Vagina (tissue), 2 donors: ENCODE measurements around the gene KRTAP4-6. TPM values are rescaled to one million over a fixed set of nuclear protein-coding genes. Genes with fewer than 3 reads are reported as not detected.
"Not testable (repeated sequence)": the region's sequence is repeated elsewhere in the genome, so short reads cannot be mapped to it uniquely, and the experiment has no call there.

Experiments
- DNase-seq, 2 donors: peaks; one replicate each; pipeline ENCODE4 v3.0.0-alpha.2; 2017; ENCODE audit errors: extremely low spot score in 2 of 2
- H3K27ac ChIP-seq: fragments of 200-600 bp; sonication (generic); one replicate; pipeline ENCODE4 v1.5.1; 2019
- H3K27me3 ChIP-seq: fragments of 200-600 bp; sonication (generic); one replicate; pipeline ENCODE4 v1.5.1; 2019
- H3K36me3 ChIP-seq, 2 donors: fragments of 200-600 bp; sonication (generic); one replicate each; pipeline ENCODE4 v1.5.1; 2017 to 2019
- H3K4me1 ChIP-seq: fragments of 200-600 bp; sonication (generic); one replicate; pipeline ENCODE4 v1.5.1; 2019
- H3K4me3 ChIP-seq, 2 donors: fragments of 200-600 bp; sonication (generic); 1 replicate in 1 of 2; 2 replicates in 1 of 2; pipeline ENCODE4 v1.5.1; 2016 to 2019
- H3K9me3 ChIP-seq: fragments of 200-600 bp; sonication (generic); one replicate; pipeline ENCODE4 v1.5.1; 2019
- CTCF ChIP-seq, 3 experiments: fragments of 450-650 bp in 2 of 3; fragments of 200-600 bp in 1 of 3; sonication (generic) in 1 of 3; IDR thresholded peaks; one replicate each; pipeline ENCODE4 v1.5.1; 2017 to 2019; ENCODE audit warnings: antibody characterized with exemption in 3 of 3, mild to moderate bottlenecking in 2 of 3, moderate library complexity in 2 of 3
- POLR2A ChIP-seq, 2 donors: fragments of 450-650 bp; IDR thresholded peaks; one replicate each; pipeline ENCODE4 v1.6.1; 2017; ENCODE audit warnings: antibody characterized with exemption in 2 of 2, mild to moderate bottlenecking in 2 of 2, moderate library complexity in 2 of 2
- POLR2AphosphoS5 ChIP-seq, 2 donors: sonication (generic); formaldehyde crosslinking; IDR thresholded peaks; one replicate each; pipeline ENCODE4 v1.9.0; 2017; ENCODE audit warnings: antibody characterized with exemption in 2 of 2, mild to moderate bottlenecking in 2 of 2, low read depth in 1 of 2; ENCODE audit not compliant: insufficient read depth in 1 of 2
- intact Hi-C: fragments of 100-400 bp; cut with DNase I; formaldehyde crosslinking; loops from one replicate; pipeline ENCODE4 v1.15.1; 2023
- total RNA-seq: library from RNA; depleted of rRNA; stranded (reverse); fragments of >200 nt; gene quantifications from one replicate; pipeline ENCODE4 v1.2.3, GENCODE V29; 2016

The KRTAP4-6 gene
- total RNA-seq, 1 donor from 2014 or later: not detected

- no peaks in the 10 kb centered on the region for H3K27me3 ChIP-seq
- H3K36me3 ChIP-seq: no peaks in the 10 kb centered on the region
- H3K4me3 ChIP-seq: no peak overlapping the region
- H3K27ac ChIP-seq: no peak overlapping the region
- TF ChIP-seq POLR2A (IDR thresholded peaks at IDR 0.05) (no peak), CTCF (IDR thresholded peaks at IDR 0.05) (no peak), POLR2AphosphoS5 (IDR thresholded peaks at IDR 0.05; ENCODE audit: insufficient read depth in 1 of 2, low read depth in 1 of 2) (no peak)
- H3K9me3 ChIP-seq: no peaks in the 10 kb centered on the region
- intact Hi-C loops: no loop called here
- DNase-seq: no peak
- H3K4me1 ChIP-seq: no peaks in the 10 kb centered on the region
Observed at GRCh38 chr17:41121742-41122141, 18.6 kb downstream of the KRTAP4-6 start.

GRCh38 chr17:41119696-41120690, 20.4 kb downstream of the KRTAP4-6 start:
- DNase-seq, H3K27me3 ChIP-seq, H3K9me3 ChIP-seq, H3K27ac ChIP-seq, intact Hi-C loops, H3K4me1 ChIP-seq, H3K36me3 ChIP-seq, H3K4me3 ChIP-seq: not testable (repeated sequence)

GRCh38 chr17:41118721-41119120, 21.6 kb downstream of the KRTAP4-6 start:
- no peak for DNase-seq
- intact Hi-C loops: no loop called here
- Histone ChIP-seq H3K36me3 (no peaks in the 10 kb centered on the region), H3K27me3 (no peaks in the 10 kb centered on the region), H3K4me3 (no peak overlapping the region), H3K4me1 (no peaks in the 10 kb centered on the region), H3K9me3 (no peaks in the 10 kb centered on the region), H3K27ac (no peak overlapping the region)
- no peak for TF ChIP-seq POLR2A (IDR thresholded peaks at IDR 0.05)

GRCh38 chr17:41117846-41118386, 22.4 kb downstream of the KRTAP4-6 start, which contains the start of gene KRTAP4-11:
TSS of gene KRTAP4-11 (minus strand) at chr17:41118373. CDS start at chr17:41118315, 58 bp downstream.
- H3K27ac ChIP-seq, H3K4me1 ChIP-seq, H3K36me3 ChIP-seq, DNase-seq, H3K9me3 ChIP-seq, H3K4me3 ChIP-seq, H3K27me3 ChIP-seq, intact Hi-C loops: not testable (repeated sequence)

GRCh38 chr17:41116297-41116696, 24.0 kb downstream of the KRTAP4-6 start:
- Histone ChIP-seq H3K27ac (no peak overlapping the region), H3K4me3 (no peak overlapping the region), H3K9me3 (no peaks in the 10 kb centered on the region), H3K36me3 (no peaks in the 10 kb centered on the region), H3K27me3 (no peaks in the 10 kb centered on the region), H3K4me1 (no peaks in the 10 kb centered on the region)
- no peak for DNase-seq
- TF ChIP-seq CTCF (IDR thresholded peaks at IDR 0.05) (no peak), POLR2AphosphoS5 (IDR thresholded peaks at IDR 0.05; ENCODE audit: insufficient read depth in 1 of 2, low read depth in 1 of 2) (no peak), POLR2A (IDR thresholded peaks at IDR 0.05) (no peak)
- intact Hi-C loops: no loop called here

GRCh38 chr17:41111151-41111885, 29.0 kb downstream of the KRTAP4-6 start:
- no peak for TF ChIP-seq POLR2AphosphoS5 (IDR thresholded peaks at IDR 0.05; ENCODE audit: insufficient read depth in 1 of 2, low read depth in 1 of 2)
- Histone ChIP-seq H3K9me3 (no peaks in the 10 kb centered on the region), H3K27ac (no peak overlapping the region), H3K4me3 (no peak overlapping the region), H3K4me1 (no peaks in the 10 kb centered on the region), H3K36me3 (no peaks in the 10 kb centered on the region), H3K27me3 (no peaks in the 10 kb centered on the region)
- DNase-seq: no peak
- intact Hi-C loops: no loop called here

- H3K27ac ChIP-seq, H3K27me3 ChIP-seq, intact Hi-C loops, H3K4me1 ChIP-seq, H3K36me3 ChIP-seq, H3K9me3 ChIP-seq, DNase-seq, H3K4me3 ChIP-seq: not testable (repeated sequence)
Observed at GRCh38 chr17:41108728-41109386, 31.5 kb downstream of the KRTAP4-6 start.
